H9 (cell line): Measurements from ENCODE around the gene DEGS2. TPM values are rescaled to one million over a fixed set of nuclear protein-coding genes. Genes with fewer than 3 reads are reported as not detected.

Source experiments
- DNase-seq: peaks from one replicate; pipeline ENCODE4 v3.0.0-alpha.2; 2017
- H2AFZ ChIP-seq: one replicate; pipeline ENCODE4 v1.6.1; 2013; ENCODE audit warnings: mild to moderate bottlenecking, low read length, control low read depth, moderate library complexity
- H2AK5ac ChIP-seq: 2 replicates; pipeline ENCODE4 v1.6.1; 2013; ENCODE audit warnings: low read length, control low read depth, mixed read lengths; ENCODE audit not compliant: insufficient read length
- H2BK120ac ChIP-seq: one replicate; pipeline ENCODE4 v1.6.1; 2013; ENCODE audit warnings: low read depth, mild to moderate bottlenecking, low read length, control low read depth, inconsistent platforms; ENCODE audit not compliant: poor library complexity, severe bottlenecking
- H2BK12ac ChIP-seq: 2 replicates; pipeline ENCODE4 v1.6.1; 2013; ENCODE audit warnings: low read length, control low read depth, mixed read lengths, low read depth; ENCODE audit not compliant: insufficient read length
- H2BK15ac ChIP-seq: 2 replicates; pipeline ENCODE4 v1.6.1; 2013; ENCODE audit warnings: low read depth, low read length, control low read depth
- H2BK20ac ChIP-seq: one replicate; pipeline ENCODE4 v1.6.1; 2013; ENCODE audit warnings: low read depth, mild to moderate bottlenecking, low read length, control low read depth, inconsistent platforms; ENCODE audit not compliant: poor library complexity, severe bottlenecking
- H2BK5ac ChIP-seq: 2 replicates; pipeline ENCODE4 v1.6.1; 2013; ENCODE audit warnings: low read length, control low read depth, mixed read lengths; ENCODE audit not compliant: insufficient read length
- H3K14ac ChIP-seq: 2 replicates; pipeline ENCODE4 v1.6.1; 2013; ENCODE audit warnings: low read length, control low read depth; ENCODE audit not compliant: insufficient read depth
- H3K18ac ChIP-seq: 2 replicates; pipeline ENCODE4 v1.6.1; 2013; ENCODE audit warnings: low read depth, mild to moderate bottlenecking, mixed read lengths, low read length, control low read depth; ENCODE audit not compliant: insufficient read length
- H3K23ac ChIP-seq: 2 replicates; pipeline ENCODE4 v1.6.1; 2013; ENCODE audit warnings: low read length, control low read depth, mixed read lengths, low read depth; ENCODE audit not compliant: insufficient read length
- H3K23me2 ChIP-seq: 2 replicates; pipeline ENCODE4 v1.6.1; 2013; ENCODE audit warnings: low read depth, mild to moderate bottlenecking, mixed read lengths, low read length, control low read depth; ENCODE audit not compliant: insufficient read length, poor library complexity, severe bottlenecking
- H3K27ac ChIP-seq: 2 replicates; pipeline ENCODE4 v1.5.1; 2013; ENCODE audit warnings: low read length, control low read depth, mixed read lengths, low read depth; ENCODE audit not compliant: insufficient read length
- H3K27me3 ChIP-seq: 2 replicates; pipeline ENCODE4 v1.6.1; 2013; ENCODE audit warnings: low read length, control low read depth, inconsistent platforms; ENCODE audit not compliant: insufficient read depth
- H3K4ac ChIP-seq: 2 replicates; pipeline ENCODE4 v1.6.1; 2013; ENCODE audit warnings: low read depth, mild to moderate bottlenecking, control low read depth, inconsistent platforms, low read length, moderate library complexity
- H3K4me1 ChIP-seq: 2 replicates; pipeline ENCODE4 v1.6.1; 2013; ENCODE audit warnings: low read length, control low read depth, inconsistent platforms; ENCODE audit not compliant: insufficient read depth
- H3K4me2 ChIP-seq: 2 replicates; pipeline ENCODE4 v1.6.1; 2013; ENCODE audit warnings: low read length, control low read depth, mixed read lengths; ENCODE audit not compliant: insufficient read length, insufficient read depth
- H3K56ac ChIP-seq: 2 replicates; pipeline ENCODE4 v1.6.1; 2013; ENCODE audit warnings: low read depth, mild to moderate bottlenecking, mixed read lengths, low read length, control low read depth; ENCODE audit not compliant: insufficient read length
- H3K79me1 ChIP-seq: 2 replicates; pipeline ENCODE4 v1.6.1; 2013; ENCODE audit warnings: low read depth, mild to moderate bottlenecking, moderate library complexity, low read length, control low read depth, inconsistent platforms; ENCODE audit not compliant: insufficient read depth, poor library complexity, severe bottlenecking
- H3K79me2 ChIP-seq: 2 replicates; pipeline ENCODE4 v1.6.1; 2013; ENCODE audit warnings: low read length, control low read depth, inconsistent platforms; ENCODE audit not compliant: insufficient read depth
- H3K9ac ChIP-seq: 2 replicates; pipeline ENCODE4 v1.6.1; 2013; ENCODE audit warnings: low read length, control low read depth, mixed read lengths; ENCODE audit not compliant: insufficient read length; ENCODE audit errors: extremely low read depth
- H3K9me3 ChIP-seq: one replicate; pipeline ENCODE4 v1.6.1; 2013; ENCODE audit warnings: low read depth, low read length, inconsistent platforms; ENCODE audit not compliant: control insufficient read depth
- H3T11ph ChIP-seq: one replicate; pipeline ENCODE4 v1.6.1; 2013; ENCODE audit warnings: mild to moderate bottlenecking, low read length, control low read depth, inconsistent platforms
- H4K20me1 ChIP-seq: one replicate; pipeline ENCODE4 v1.6.1; 2013; ENCODE audit not compliant: control insufficient read depth, insufficient read length, insufficient read depth
- H4K5ac ChIP-seq: 2 replicates; pipeline ENCODE4 v1.6.1; 2013; ENCODE audit warnings: low read depth, mild to moderate bottlenecking, mixed read lengths, low read length, control low read depth; ENCODE audit not compliant: insufficient read length
- H4K8ac ChIP-seq: replicated peaks from 2 replicates; pipeline ENCODE4 v1.6.1; 2013; ENCODE audit warnings: low read length, control low read depth, mixed read lengths, low read depth; ENCODE audit not compliant: insufficient read length
- H4K91ac ChIP-seq: 2 replicates; pipeline ENCODE4 v1.6.1; 2013; ENCODE audit warnings: low read depth, mild to moderate bottlenecking, moderate library complexity, mixed read lengths, low read length, control low read depth; ENCODE audit not compliant: insufficient read length
- H3K27ac Mint-ChIP-seq, 3 experiments: 2 replicates in 2 of 3; 3 replicates in 1 of 3; pipeline ENCODE4 v1.8.0; 2020 to 2021; ENCODE audit warnings: mixed read lengths in 3 of 3, mild to moderate bottlenecking in 1 of 3, moderate library complexity in 1 of 3
- H3K27me3 Mint-ChIP-seq: 2 replicates; pipeline ENCODE4 v1.8.0; 2021; ENCODE audit warnings: low read depth, mild to moderate bottlenecking, moderate library complexity, mixed read lengths
- H3K36me3 Mint-ChIP-seq, 3 experiments: 2 replicates in 2 of 3; 3 replicates in 1 of 3; pipeline ENCODE4 v1.8.0; 2020 to 2021; ENCODE audit warnings: low read depth in 3 of 3, mixed read lengths in 3 of 3; ENCODE audit not compliant: insufficient read depth in 1 of 3
- H3K4me1 Mint-ChIP-seq, 2 experiments: 2 replicates each; pipeline ENCODE4 v1.8.0; 2020; ENCODE audit warnings: mixed read lengths in 2 of 2
- H3K4me3 Mint-ChIP-seq, 2 experiments: 2 replicates in 1 of 2; 3 replicates in 1 of 2; pipeline ENCODE4 v1.8.0; 2020 to 2021; ENCODE audit warnings: mild to moderate bottlenecking in 2 of 2, mixed read lengths in 2 of 2, moderate library complexity in 1 of 2
- H3K9me3 Mint-ChIP-seq, 2 experiments: 2 replicates in 1 of 2; 3 replicates in 1 of 2; pipeline ENCODE4 v1.8.0; 2020; ENCODE audit warnings: mild to moderate bottlenecking in 2 of 2, mixed read lengths in 2 of 2, moderate library complexity in 1 of 2
- CTCF ChIP-seq: fragments of 200-600 bp; sonication (generic); conservative IDR thresholded peaks from 3 replicates; pipeline ENCODE4 v1.8.0; 2021; ENCODE audit warnings: antibody characterized with exemption, mild to moderate bottlenecking
- WGBS: extraction: QIAGEN DNeasy Blood & Tissue Kit; methylation state at CpG from one replicate; pipeline ENCODE4 v1.1.7; 2013; ENCODE audit warnings: missing lambda C conversion rate, low lambda C conversion rate, mixed read lengths; ENCODE audit not compliant: insufficient read length; ENCODE audit errors: extremely low coverage; 5-methylcytosine and 5-hydroxymethylcytosine counted together
- total RNA-seq: library from RNA; stranded (reverse); gene quantifications from 2 replicates; pipeline ENCODE4 v1.2.1, GENCODE V29; 2021

DEGS2 gene
- total RNA-seq, 1 experiment from 2014 or later, result 0.72 TPM

GRCh38 chr14:100128688-100129087, 30.8 kb downstream of the DEGS2 start:
- Histone ChIP-seq H2AK5ac (no peak overlapping the region), H3K56ac (no peak overlapping the region), H3T11ph (no peak overlapping the region), H3K9ac (no peak overlapping the region), H2BK15ac (no peak overlapping the region), H3K4me2 (no peak overlapping the region), H3K23me2 (no peaks in the 10 kb centered on the region), H3K14ac (no peak overlapping the region), H2BK5ac (no peak overlapping the region), H4K8ac (no peak overlapping the region), H2BK20ac (no peak overlapping the region), H2BK120ac (no peak overlapping the region), H3K4me1 (no peaks in the 10 kb centered on the region), H3K18ac (no peak overlapping the region), H3K27ac (no peak overlapping the region), H4K91ac (no peak overlapping the region), H2AFZ (no peak overlapping the region), H3K27me3 (no peaks in the 10 kb centered on the region), H4K5ac (no peak overlapping the region), H3K79me1 (no peaks in the 10 kb centered on the region), H3K79me2 (no peaks in the 10 kb centered on the region), H2BK12ac (no peak overlapping the region), H4K20me1 (no peaks in the 10 kb centered on the region), H3K4ac (no peak overlapping the region), H3K23ac (no peak overlapping the region), H3K9me3 (no peaks in the 10 kb centered on the region)
- H3K9me3 Mint-ChIP-seq, result no peaks in the 10 kb centered on the region
- DNase-seq, result no peak
- H3K4me3 Mint-ChIP-seq, result no peak overlapping the region
- TF ChIP-seq CTCF, result no peak
- H3K27me3 Mint-ChIP-seq, result no peaks in the 10 kb centered on the region; the same call in 1 of the 2 replicates
- no peak overlapping the region; a peak in 1 of 7 replicates for H3K27ac Mint-ChIP-seq
- peaks cover 11 to 22% (median 17%) of the 10 kb centered on the region in 3 experiments; a peak in 6 of 7 replicates for H3K36me3 Mint-ChIP-seq
- WGBS, result no CpG with 5 or more reads among the region's 12 CpGs
- H3K4me1 Mint-ChIP-seq, result peaks cover 12 to 19% of the 10 kb centered on the region in 2 experiments
